OCI-LY7 (cell line): ENCODE results near the gene STON2. TPM values are rescaled to one million over a fixed set of nuclear protein-coding genes. Genes with fewer than 3 reads are reported as not detected.

Source experiments
- BruUV-seq: library from RNA; stranded (reverse); fragments of 400-500 nt; replicated peaks from 2 replicates; lab custom pipeline; 2021; lab: Mats Ljungman, UMichigan
- CTCF ChIA-PET: fragments of 300-600 bp; sonication (Branson Sonifier 250); formaldehyde crosslinking; loops from one replicate; lab custom pipeline; 2022; ENCODE audit warnings: antibody characterized with exemption; ENCODE audit not compliant: unreplicated experiment; lab: Charles Lee
- POLR2A ChIA-PET: fragments of 300-600 bp; sonication (Branson Sonifier 250); formaldehyde crosslinking; loops from one replicate; lab custom pipeline; 2022; ENCODE audit warnings: antibody characterized with exemption; lab: Charles Lee
- DNase-seq: peaks from one replicate; pipeline ENCODE4 v3.0.0-alpha.2; 2015; ENCODE audit warnings: low spot score
- H2AFZ ChIP-seq: fragments of 200-600 bp; sonication (generic), shearing (Covaris generic); 2 replicates; pipeline ENCODE4 v1.6.1; 2014; ENCODE audit warnings: mild to moderate bottlenecking, antibody characterized with exemption, low read length, moderate library complexity
- H3K27ac ChIP-seq: fragments of 200-600 bp; sonication (generic); 2 replicates; pipeline ENCODE4 v1.5.1; 2014; ENCODE audit warnings: mixed run types, low read depth, mild to moderate bottlenecking, moderate library complexity, low read length, inconsistent platforms; ENCODE audit not compliant: poor library complexity, severe bottlenecking
- H3K36me3 ChIP-seq: fragments of 200-600 bp; sonication (generic); 2 replicates; pipeline ENCODE4 v1.6.1; 2014; ENCODE audit warnings: mild to moderate bottlenecking, antibody characterized with exemption, low read length, moderate library complexity, mixed read lengths; ENCODE audit not compliant: insufficient read depth
- H3K4me1 ChIP-seq: fragments of 200-600 bp; sonication (generic); 2 replicates; pipeline ENCODE4 v1.5.1; 2014; ENCODE audit warnings: mild to moderate bottlenecking, low read length; ENCODE audit not compliant: insufficient read depth, poor library complexity, severe bottlenecking
- H3K4me2 ChIP-seq: fragments of 200-600 bp; sonication (generic); 2 replicates; pipeline ENCODE4 v1.6.1; 2014; ENCODE audit warnings: mild to moderate bottlenecking, low read length
- H3K4me3 ChIP-seq: fragments of 200-600 bp; sonication (generic); 2 replicates; pipeline ENCODE4 v1.5.1; 2014; ENCODE audit warnings: mild to moderate bottlenecking, low read depth, low read length; ENCODE audit not compliant: poor library complexity, severe bottlenecking
- H3K79me2 ChIP-seq: fragments of 200-600 bp; sonication (generic); 2 replicates; pipeline ENCODE4 v1.6.1; 2016; ENCODE audit warnings: low read depth, mild to moderate bottlenecking, low read length, moderate library complexity, mixed read lengths; ENCODE audit not compliant: insufficient read depth
- H3K9me2 ChIP-seq: fragments of 200-600 bp; sonication (generic); 2 replicates; pipeline ENCODE4 v1.6.1; 2016; ENCODE audit warnings: mild to moderate bottlenecking, low read length, mixed read lengths; ENCODE audit not compliant: insufficient read depth
- H3K9me3 ChIP-seq: fragments of 200-600 bp; sonication (generic); 2 replicates; pipeline ENCODE4 v1.6.1; 2014; ENCODE audit warnings: mild to moderate bottlenecking, mixed run types, low read length, mixed read lengths
- H4K20me1 ChIP-seq: fragments of 200-600 bp; sonication (generic); 2 replicates; pipeline ENCODE4 v1.6.1; 2014; ENCODE audit warnings: mild to moderate bottlenecking, antibody characterized with exemption, low read length, moderate library complexity, mixed read lengths; ENCODE audit not compliant: insufficient read depth
- EZH2phosphoT487 ChIP-seq: fragments of 200-600 bp; sonication (generic); IDR thresholded peaks from 2 replicates; pipeline ENCODE4 v1.6.1; 2018; ENCODE audit warnings: low read depth, borderline replicate concordance, mild to moderate bottlenecking, mixed run types, antibody characterized with exemption, low read length, moderate library complexity, mixed read lengths
- intact Hi-C: fragments of 100-400 bp; cut with micrococcal nuclease; formaldehyde crosslinking; loops from one replicate; pipeline ENCODE4 v1.10.0; 2022; ENCODE audit not compliant: unreplicated experiment
- total RNA-seq, 2 experiments: library from RNA; depleted of rRNA in 1 of 2; stranded (reverse); fragments of >200 nt in 1 of 2; shearing (Covaris generic) in 1 of 2; gene quantifications; 2 replicates each; pipeline ENCODE4 v1.2.3, GENCODE V29; 2014 to 2022
- TF ChIP-seq, protein P1 (sequence below): fragments of 200-600 bp; sonication (generic); conservative IDR thresholded peaks from 2 replicates; pipeline ENCODE4 v1.5.1; 2014; ENCODE audit warnings: mild to moderate bottlenecking, antibody characterized with exemption, low read length, moderate library complexity, mixed read lengths

The STON2 gene
- total RNA-seq, 2 experiments from 2014 or later: 0.25 TPM; not detected in 1

DNA sequence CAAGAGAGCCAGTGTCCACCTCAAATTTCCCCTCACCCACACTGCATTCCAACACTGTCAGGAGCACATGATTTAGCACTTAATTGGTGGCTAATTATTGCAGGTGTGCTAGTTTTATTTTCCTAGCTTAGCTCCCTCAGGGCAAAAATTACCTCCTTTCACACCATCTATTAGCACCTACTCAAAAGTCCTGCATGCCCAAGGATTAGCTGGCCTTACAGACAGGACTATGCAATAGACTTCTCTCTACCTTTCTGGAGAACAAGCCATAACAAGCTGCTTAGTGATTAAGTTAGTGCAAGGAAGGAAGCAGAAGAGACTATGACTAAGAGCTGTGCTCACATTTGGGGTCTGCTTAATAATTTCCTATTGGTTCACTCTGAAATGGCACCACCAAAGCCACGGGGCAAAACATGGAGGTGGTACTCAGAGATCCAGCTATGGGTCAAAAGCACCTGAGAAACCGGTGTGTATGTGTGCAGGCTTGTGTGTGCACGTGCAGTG, 69.5 kb downstream of the STON2 start:
- BruUV-seq: no TSS peak
- H3K4me3 ChIP-seq: no peak overlapping the region
- intact Hi-C loops: no loop called here
- DNase-seq: no peak
- H3K79me2 ChIP-seq: no peaks in the 10 kb centered on the region
- ChIA-PET POLR2A (interaction anchor here (0.6 kb wide), 1 partner anchor 810 kb away, joined by 3 read pairs; no protein-coding TSS in a partner anchor), CTCF (no interaction called here)
- TF ChIP-seq EZH2phosphoT487: no peak
- TF ChIP-seq, protein P1, sequence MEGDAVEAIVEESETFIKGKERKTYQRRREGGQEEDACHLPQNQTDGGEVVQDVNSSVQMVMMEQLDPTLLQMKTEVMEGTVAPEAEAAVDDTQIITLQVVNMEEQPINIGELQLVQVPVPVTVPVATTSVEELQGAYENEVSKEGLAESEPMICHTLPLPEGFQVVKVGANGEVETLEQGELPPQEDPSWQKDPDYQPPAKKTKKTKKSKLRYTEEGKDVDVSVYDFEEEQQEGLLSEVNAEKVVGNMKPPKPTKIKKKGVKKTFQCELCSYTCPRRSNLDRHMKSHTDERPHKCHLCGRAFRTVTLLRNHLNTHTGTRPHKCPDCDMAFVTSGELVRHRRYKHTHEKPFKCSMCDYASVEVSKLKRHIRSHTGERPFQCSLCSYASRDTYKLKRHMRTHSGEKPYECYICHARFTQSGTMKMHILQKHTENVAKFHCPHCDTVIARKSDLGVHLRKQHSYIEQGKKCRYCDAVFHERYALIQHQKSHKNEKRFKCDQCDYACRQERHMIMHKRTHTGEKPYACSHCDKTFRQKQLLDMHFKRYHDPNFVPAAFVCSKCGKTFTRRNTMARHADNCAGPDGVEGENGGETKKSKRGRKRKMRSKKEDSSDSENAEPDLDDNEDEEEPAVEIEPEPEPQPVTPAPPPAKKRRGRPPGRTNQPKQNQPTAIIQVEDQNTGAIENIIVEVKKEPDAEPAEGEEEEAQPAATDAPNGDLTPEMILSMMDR: no peak
- no peak overlapping the region for H3K4me2 ChIP-seq
- no peaks in the 10 kb centered on the region for H3K9me2 ChIP-seq
- no peaks in the 10 kb centered on the region for H3K36me3 ChIP-seq
- no peak overlapping the region for H2AFZ ChIP-seq
- no peaks in the 10 kb centered on the region for H3K9me3 ChIP-seq
- no peaks in the 10 kb centered on the region for H4K20me1 ChIP-seq
- no peaks in the 10 kb centered on the region for H3K4me1 ChIP-seq
- no peak overlapping the region for H3K27ac ChIP-seq

DNA sequence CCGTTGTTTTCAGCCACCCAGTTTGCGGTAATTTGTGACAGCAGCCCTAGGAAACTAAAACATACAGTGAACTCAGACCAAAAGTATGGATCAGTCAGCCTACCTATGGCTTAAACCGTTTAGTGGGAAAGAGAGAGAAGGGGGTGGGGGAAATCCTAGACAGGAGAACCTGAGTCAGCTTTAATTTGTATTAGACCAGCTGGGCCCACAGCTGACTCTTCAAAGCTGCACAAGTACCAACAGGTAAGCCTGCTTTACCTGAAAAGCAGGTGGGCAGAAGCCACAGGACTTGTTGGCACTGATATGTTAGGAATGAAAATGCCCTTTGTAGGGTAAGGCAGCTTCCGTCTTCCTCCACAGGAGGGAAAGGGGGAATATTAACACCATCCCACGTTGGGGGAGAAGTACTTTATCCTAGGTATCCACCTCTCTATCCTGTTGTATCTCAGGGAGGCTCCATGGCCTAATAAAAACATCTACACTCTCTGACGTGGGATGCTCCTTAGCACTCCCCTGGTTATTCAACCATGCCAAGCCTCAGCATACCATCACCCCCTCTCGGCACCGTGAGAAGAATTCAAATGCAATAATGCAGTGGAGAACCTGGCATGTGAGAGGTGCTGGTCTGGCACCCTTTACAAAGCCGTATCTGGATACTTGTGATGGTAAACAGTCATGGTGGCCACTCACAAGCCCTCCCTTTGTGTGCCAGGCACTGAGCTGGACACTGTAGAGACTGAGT, 70.3 kb downstream of the STON2 start:
- H3K4me1 ChIP-seq: no peaks in the 10 kb centered on the region
- H2AFZ ChIP-seq: no peak overlapping the region
- POLR2A ChIA-PET: interaction anchor here (0.9 kb wide), 1 partner anchor 35 kb away, joined by 3 read pairs; no protein-coding TSS in a partner anchor
- no TSS peak for BruUV-seq
- no peak overlapping the region for H3K4me3 ChIP-seq
- CTCF ChIA-PET: no interaction called here
- no peak for DNase-seq
- no peaks in the 10 kb centered on the region for H4K20me1 ChIP-seq
- no peak overlapping the region for H3K4me2 ChIP-seq
- no peaks in the 10 kb centered on the region for H3K9me3 ChIP-seq
- H3K9me2 ChIP-seq: no peaks in the 10 kb centered on the region
- intact Hi-C loops: no loop called here
- no peaks in the 10 kb centered on the region for H3K79me2 ChIP-seq
- H3K27ac ChIP-seq: no peak overlapping the region
- no peak for TF ChIP-seq EZH2phosphoT487
- TF ChIP-seq, protein P1: no peak
- no peaks in the 10 kb centered on the region for H3K36me3 ChIP-seq

DNA sequence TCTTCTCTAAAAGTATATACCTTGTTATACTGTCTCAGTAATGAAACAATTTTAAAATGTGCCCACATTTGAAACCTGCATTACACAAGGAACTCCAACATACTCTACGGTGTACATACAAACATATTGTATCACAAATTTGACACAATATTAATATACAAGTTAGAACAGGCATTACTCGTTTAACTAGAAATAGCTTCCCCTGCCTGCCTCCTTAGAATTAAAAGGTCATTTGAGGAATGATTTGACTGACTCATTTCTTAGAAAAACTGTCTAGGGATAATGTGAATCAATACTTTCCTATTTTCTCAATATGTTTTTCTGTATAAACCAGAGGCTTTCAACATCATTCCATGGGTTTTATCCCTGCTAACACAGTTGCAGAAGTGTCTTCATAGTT, 73.7 kb downstream of the STON2 start:
- H3K9me2 ChIP-seq: no peaks in the 10 kb centered on the region
- DNase-seq: no peak

More for the DNA sequence above, 73.7 kb downstream of the STON2 start:
- H3K27ac ChIP-seq: no peak overlapping the region
- H2AFZ ChIP-seq: no peak overlapping the region
- no peaks in the 10 kb centered on the region for H4K20me1 ChIP-seq
- no peak overlapping the region for H3K4me2 ChIP-seq
- H3K4me3 ChIP-seq: no peak overlapping the region
- intact Hi-C loops: no loop called here
- no peaks in the 10 kb centered on the region for H3K9me3 ChIP-seq
- H3K79me2 ChIP-seq: no peaks in the 10 kb centered on the region
- ChIA-PET CTCF (no interaction called here), POLR2A (no interaction called here)
- no peaks in the 10 kb centered on the region for H3K4me1 ChIP-seq
- BruUV-seq: no TSS peak
- TF ChIP-seq, protein P1: no peak
- TF ChIP-seq EZH2phosphoT487: no peak
- no peaks in the 10 kb centered on the region for H3K36me3 ChIP-seq
